Fibroblast of skin of scalp (primary cell): ENCODE data around the gene SCML1.

ENCODE experiments used
- DNase-seq: peaks from one replicate; pipeline ENCODE4 v3.0.0-alpha.2; 2013

The SCML1 gene

GRCh38 chrX:17792826-17793225 lies 55.5 kb downstream of the SCML1 start:
- no peak for DNase-seq

GRCh38 chrX:17798921-17799320 lies 61.6 kb downstream of the SCML1 start:
- no peak for DNase-seq

GRCh38 chrX:17801431-17801830 lies 64.1 kb downstream of the SCML1 start:
- DNase-seq, result no peak

DNA sequence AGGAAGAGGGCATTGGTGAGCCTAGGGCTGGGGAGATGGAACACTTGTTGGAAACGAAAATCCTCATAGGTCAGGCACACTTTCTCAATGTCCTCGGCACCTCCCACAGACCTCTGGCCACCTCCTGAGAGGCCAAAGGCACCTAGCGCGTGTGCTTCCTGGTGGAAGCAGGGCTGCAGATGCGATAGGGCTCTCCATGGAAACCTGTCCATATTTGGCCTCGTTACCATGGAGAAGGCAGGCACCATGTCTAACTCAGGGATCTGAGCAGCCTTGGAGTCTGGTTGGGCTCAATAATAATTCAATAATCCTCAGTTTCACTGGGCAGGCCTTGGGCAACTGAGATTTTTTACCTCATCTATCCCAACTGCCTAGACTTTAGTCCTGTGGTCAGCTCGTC lies 65.5 kb downstream of the SCML1 start:
- DNase-seq, result no peak

- DNase-seq, result no peak
These were observed 66.2 kb downstream of the SCML1 start for GRCh38 chrX:17803449-17803848.
